Liver (tissue), 3 donors: Measurements from ENCODE around the gene PRKN.

Experiments used
- EGR1 ChIP-seq, 2 donors: IDR thresholded peaks; 2 replicates each; pipeline ENCODE4 v1.6.1; 2016 to 2018; ENCODE audit warnings: antibody characterized with exemption in 2 of 2, low read depth in 2 of 2
- FOXA1 ChIP-seq: IDR thresholded peaks from 2 replicates; pipeline ENCODE4 v1.6.1; 2016; ENCODE audit warnings: antibody characterized with exemption
- SP1 ChIP-seq: IDR thresholded peaks from 2 replicates; pipeline ENCODE4 v1.6.1; 2018; ENCODE audit warnings: antibody characterized with exemption, mild to moderate bottlenecking
- YY1 ChIP-seq: IDR thresholded peaks from 2 replicates; pipeline ENCODE4 v1.6.1; 2016; ENCODE audit warnings: antibody characterized with exemption, mild to moderate bottlenecking
- TF ChIP-seq, protein P1 (sequence below): fragments of 150-350 bp; IDR thresholded peaks from 2 replicates; pipeline ENCODE4 v1.5.1; 2017; ENCODE audit warnings: improper control_type of control experiment, low read depth, low read length; ENCODE audit not compliant: missing input control
- TF ChIP-seq, protein P2 (sequence below): IDR thresholded peaks from 2 replicates; pipeline ENCODE4 v1.6.1; 2016; ENCODE audit warnings: antibody characterized with exemption
- TF ChIP-seq, protein P3 (sequence below): IDR thresholded peaks from 2 replicates; pipeline ENCODE4 v1.6.1; 2016; ENCODE audit warnings: antibody characterized with exemption, mild to moderate bottlenecking
- TF ChIP-seq, protein P4 (sequence below): IDR thresholded peaks from 2 replicates; pipeline ENCODE4 v1.6.1; 2016; ENCODE audit warnings: antibody characterized with exemption
- donor health status: healthy.
- donor health status: healthy.

DNA sequence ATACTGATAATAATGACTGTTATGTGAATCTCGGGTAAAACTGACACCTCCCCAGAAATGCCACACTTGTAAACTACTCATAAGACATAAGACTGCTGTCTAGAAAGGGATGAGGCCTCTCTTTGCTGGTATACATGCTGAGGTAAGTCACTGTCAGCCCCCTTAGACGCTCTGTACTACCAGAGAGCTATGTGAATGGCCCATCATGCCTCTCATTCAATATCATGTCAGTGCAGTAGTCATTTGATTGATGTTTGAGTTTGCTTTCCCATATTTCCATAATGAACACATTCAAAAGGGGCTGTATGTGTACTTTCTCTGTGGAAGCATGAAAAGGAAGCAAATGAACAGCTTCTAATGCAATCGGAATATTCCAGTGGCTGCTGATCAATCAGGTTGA lies 1334.3 kb downstream of the PRKN start:
- TF ChIP-seq, protein P1, sequence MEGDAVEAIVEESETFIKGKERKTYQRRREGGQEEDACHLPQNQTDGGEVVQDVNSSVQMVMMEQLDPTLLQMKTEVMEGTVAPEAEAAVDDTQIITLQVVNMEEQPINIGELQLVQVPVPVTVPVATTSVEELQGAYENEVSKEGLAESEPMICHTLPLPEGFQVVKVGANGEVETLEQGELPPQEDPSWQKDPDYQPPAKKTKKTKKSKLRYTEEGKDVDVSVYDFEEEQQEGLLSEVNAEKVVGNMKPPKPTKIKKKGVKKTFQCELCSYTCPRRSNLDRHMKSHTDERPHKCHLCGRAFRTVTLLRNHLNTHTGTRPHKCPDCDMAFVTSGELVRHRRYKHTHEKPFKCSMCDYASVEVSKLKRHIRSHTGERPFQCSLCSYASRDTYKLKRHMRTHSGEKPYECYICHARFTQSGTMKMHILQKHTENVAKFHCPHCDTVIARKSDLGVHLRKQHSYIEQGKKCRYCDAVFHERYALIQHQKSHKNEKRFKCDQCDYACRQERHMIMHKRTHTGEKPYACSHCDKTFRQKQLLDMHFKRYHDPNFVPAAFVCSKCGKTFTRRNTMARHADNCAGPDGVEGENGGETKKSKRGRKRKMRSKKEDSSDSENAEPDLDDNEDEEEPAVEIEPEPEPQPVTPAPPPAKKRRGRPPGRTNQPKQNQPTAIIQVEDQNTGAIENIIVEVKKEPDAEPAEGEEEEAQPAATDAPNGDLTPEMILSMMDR: no peak
- TF ChIP-seq YY1 (no peak), EGR1 (IDR thresholded peaks at IDR 0.05; ENCODE audit: low read depth in 2 of 2) (no peak), SP1 (no peak), FOXA1 (no peak)
- TF ChIP-seq, protein P2, sequence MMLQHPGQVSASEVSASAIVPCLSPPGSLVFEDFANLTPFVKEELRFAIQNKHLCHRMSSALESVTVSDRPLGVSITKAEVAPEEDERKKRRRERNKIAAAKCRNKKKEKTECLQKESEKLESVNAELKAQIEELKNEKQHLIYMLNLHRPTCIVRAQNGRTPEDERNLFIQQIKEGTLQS: no peak
- TF ChIP-seq, protein P3, sequence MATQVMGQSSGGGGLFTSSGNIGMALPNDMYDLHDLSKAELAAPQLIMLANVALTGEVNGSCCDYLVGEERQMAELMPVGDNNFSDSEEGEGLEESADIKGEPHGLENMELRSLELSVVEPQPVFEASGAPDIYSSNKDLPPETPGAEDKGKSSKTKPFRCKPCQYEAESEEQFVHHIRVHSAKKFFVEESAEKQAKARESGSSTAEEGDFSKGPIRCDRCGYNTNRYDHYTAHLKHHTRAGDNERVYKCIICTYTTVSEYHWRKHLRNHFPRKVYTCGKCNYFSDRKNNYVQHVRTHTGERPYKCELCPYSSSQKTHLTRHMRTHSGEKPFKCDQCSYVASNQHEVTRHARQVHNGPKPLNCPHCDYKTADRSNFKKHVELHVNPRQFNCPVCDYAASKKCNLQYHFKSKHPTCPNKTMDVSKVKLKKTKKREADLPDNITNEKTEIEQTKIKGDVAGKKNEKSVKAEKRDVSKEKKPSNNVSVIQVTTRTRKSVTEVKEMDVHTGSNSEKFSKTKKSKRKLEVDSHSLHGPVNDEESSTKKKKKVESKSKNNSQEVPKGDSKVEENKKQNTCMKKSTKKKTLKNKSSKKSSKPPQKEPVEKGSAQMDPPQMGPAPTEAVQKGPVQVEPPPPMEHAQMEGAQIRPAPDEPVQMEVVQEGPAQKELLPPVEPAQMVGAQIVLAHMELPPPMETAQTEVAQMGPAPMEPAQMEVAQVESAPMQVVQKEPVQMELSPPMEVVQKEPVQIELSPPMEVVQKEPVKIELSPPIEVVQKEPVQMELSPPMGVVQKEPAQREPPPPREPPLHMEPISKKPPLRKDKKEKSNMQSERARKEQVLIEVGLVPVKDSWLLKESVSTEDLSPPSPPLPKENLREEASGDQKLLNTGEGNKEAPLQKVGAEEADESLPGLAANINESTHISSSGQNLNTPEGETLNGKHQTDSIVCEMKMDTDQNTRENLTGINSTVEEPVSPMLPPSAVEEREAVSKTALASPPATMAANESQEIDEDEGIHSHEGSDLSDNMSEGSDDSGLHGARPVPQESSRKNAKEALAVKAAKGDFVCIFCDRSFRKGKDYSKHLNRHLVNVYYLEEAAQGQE: no peak
- TF ChIP-seq, protein P4, sequence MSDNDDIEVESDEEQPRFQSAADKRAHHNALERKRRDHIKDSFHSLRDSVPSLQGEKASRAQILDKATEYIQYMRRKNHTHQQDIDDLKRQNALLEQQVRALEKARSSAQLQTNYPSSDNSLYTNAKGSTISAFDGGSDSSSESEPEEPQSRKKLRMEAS: no peak
